Measurements from ENCODE around the gene SFXN1. TPM values are rescaled to one million over a fixed set of nuclear protein-coding genes. Genes with fewer than 3 reads are reported as not detected.

SFXN1 gene
- total and polyA plus RNA-seq, 2 donors (not counting 3 experiments of a cell fraction or from before 2014, with no cell fraction given): 61.7 to 69.3 TPM

DNA sequence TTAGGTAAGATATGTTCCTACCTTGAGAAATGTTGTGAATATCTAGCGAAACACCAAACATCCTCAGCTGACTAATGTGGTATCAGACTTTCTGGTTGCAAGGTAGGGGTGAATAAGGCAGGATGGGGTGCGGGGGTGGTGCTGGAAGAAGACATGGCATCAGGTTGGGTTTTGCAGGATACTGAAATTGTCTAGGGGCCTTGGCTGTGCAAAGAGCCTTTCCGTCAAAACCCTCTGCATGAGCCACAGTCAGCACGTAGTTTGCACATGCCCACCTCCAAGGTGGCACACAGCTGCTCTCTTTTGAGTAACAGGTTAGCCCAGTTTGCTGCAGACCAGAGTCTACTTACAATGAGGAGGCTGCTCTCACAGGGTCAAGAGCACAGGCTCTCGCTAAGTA is 42.0 kb downstream of the SFXN1 start:
- no peaks in the 10 kb centered on the region for H3K9me3 ChIP-seq (replicated peaks; ENCODE audit: control insufficient read depth, insufficient read depth, low read length)
- no peaks in the 10 kb centered on the region for H3K9me1 ChIP-seq (replicated peaks; ENCODE audit: control insufficient read depth, extremely low read depth, insufficient read depth, low read length)
- FAIRE-seq (no peak), DNase-seq (ENCODE audit: low read depth, low spot score) (no peak)
- H3K79me2 ChIP-seq (ENCODE audit: control insufficient read depth, insufficient read depth, low read length): no peaks in the 10 kb centered on the region
- no peak overlapping the region for H3K9ac ChIP-seq (replicated peaks; ENCODE audit: extremely low read depth, insufficient read depth, low read length)
- H4K20me1 ChIP-seq (replicated peaks; ENCODE audit: control insufficient read depth, extremely low read depth, insufficient read depth, low read length): no peaks in the 10 kb centered on the region
- intact Hi-C loops (cut with micrococcal nuclease) (no loop called here), dilution Hi-C loops (cut with MboI; ENCODE audit: extremely low pct_ligation_motif_present, low sequenced_read_pairs) (no loop called here)
- H3K4me2 ChIP-seq (ENCODE audit: insufficient read depth, low read length): no peak overlapping the region
- no TSS peak for BruUV-seq (replicated peaks)
- POLR2A ChIA-PET: no interaction called here
- H3K27ac ChIP-seq (ENCODE audit: insufficient read depth, low read depth, low read length): no peak overlapping the region
- no peaks in the 10 kb centered on the region for H3K4me1 ChIP-seq (ENCODE audit: control insufficient read depth, extremely low read depth, insufficient read depth, low read length)
- H3K27me3 ChIP-seq (ENCODE audit: control insufficient read depth in 2 of 2, insufficient read depth in 2 of 2, low read length in 2 of 2): no peaks in the 10 kb centered on the region
- peaks cover 9 to 22% of the 10 kb centered on the region in 2 experiments for H3K36me3 ChIP-seq (ENCODE audit: control insufficient read depth in 2 of 2, extremely low read depth in 1 of 2, insufficient read depth in 2 of 2, low read length in 2 of 2)
- TF ChIP-seq MAX (IDR thresholded peaks at IDR 0.05; ENCODE audit: insufficient read depth, insufficient read length) (no peak), JUN (IDR thresholded peaks at IDR 0.05; ENCODE audit: borderline replicate concordance, insufficient read depth, insufficient read length, low read depth) (no peak), FOS (IDR thresholded peaks at IDR 0.05; ENCODE audit: borderline replicate concordance, insufficient read depth, low read length) (no peak), POLR2A (IDR thresholded peaks at IDR 0.05; ENCODE audit: low read depth, low read length) (no peak), POLR2AphosphoS5 (IDR thresholded peaks at IDR 0.05; ENCODE audit: insufficient read depth, low read depth, low read length) (no peak), EZH2 (IDR thresholded peaks at IDR 0.05; ENCODE audit: borderline replicate concordance, low read depth, low read length, severe bottlenecking) (no peak), GATA2 (IDR thresholded peaks at IDR 0.05; ENCODE audit: insufficient read depth, insufficient read length, low read depth, low read length) (no peak), MYC (IDR thresholded peaks at IDR 0.05; ENCODE audit: low read depth, low read length) (no peak)
- TF ChIP-seq, protein P1, sequence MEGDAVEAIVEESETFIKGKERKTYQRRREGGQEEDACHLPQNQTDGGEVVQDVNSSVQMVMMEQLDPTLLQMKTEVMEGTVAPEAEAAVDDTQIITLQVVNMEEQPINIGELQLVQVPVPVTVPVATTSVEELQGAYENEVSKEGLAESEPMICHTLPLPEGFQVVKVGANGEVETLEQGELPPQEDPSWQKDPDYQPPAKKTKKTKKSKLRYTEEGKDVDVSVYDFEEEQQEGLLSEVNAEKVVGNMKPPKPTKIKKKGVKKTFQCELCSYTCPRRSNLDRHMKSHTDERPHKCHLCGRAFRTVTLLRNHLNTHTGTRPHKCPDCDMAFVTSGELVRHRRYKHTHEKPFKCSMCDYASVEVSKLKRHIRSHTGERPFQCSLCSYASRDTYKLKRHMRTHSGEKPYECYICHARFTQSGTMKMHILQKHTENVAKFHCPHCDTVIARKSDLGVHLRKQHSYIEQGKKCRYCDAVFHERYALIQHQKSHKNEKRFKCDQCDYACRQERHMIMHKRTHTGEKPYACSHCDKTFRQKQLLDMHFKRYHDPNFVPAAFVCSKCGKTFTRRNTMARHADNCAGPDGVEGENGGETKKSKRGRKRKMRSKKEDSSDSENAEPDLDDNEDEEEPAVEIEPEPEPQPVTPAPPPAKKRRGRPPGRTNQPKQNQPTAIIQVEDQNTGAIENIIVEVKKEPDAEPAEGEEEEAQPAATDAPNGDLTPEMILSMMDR (IDR thresholded peaks at IDR 0.05; ENCODE audit: extremely low read depth in 1 of 2, insufficient read depth in 1 of 2, low read depth in 1 of 2, low read length in 2 of 2): no peak
- CTCF ChIA-PET: no interaction called here
- H3K4me3 ChIP-seq (replicated peaks in 1 of 3; ENCODE audit: insufficient read depth in 1 of 3, low read depth in 1 of 3, low read length in 3 of 3): no peak overlapping the region
- no peak overlapping the region for H2AFZ ChIP-seq (ENCODE audit: low read depth, low read length)
